ENCODE results near the gene GCN1.

DNA sequence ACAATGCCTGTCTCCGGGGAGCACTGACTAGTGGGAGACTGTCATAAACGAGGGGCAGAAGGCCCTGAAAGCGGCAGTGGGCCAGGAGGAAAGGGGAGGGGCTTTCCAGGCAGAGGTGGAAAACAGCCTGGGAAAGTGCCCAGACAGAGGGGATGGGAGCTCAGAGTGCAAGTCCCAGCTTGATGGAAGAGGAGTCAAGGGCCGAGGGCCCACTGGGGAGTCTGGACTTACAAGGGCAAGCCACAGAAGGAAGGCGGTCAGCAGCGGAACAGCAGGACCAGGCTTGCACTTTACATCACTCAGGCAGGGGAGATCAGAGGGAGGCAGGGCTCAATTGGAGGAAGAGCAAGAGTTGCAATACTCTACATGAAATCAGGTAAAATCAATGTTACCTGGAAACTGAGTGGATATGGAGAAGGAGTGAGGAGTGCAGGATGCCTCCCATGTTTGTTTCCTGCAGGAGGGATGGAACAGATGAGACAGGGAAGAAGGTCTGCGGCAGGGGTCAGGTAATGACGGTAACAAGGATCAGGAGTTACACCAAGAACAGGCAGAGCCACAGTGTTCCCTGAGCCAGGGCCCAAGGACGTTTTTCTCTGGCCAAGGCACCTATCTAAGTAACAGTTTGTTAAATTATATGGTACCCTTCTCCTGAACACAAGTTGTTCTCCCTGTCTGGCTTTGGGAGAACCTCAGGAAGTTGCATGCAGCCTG is 47.2 kb upstream of the GCN1 start:
- no peak for TF ChIP-seq EZH2 (IDR thresholded peaks at IDR 0.05)
- TF ChIP-seq POLR2AphosphoS5 (IDR thresholded peaks at IDR 0.05; ENCODE audit: borderline replicate concordance, low read depth, low read length) = no peak
- TF ChIP-seq FOXP2 (optimal IDR thresholded peaks at IDR 0.05; ENCODE audit: control extremely low read depth, extremely low read length, insufficient read depth) = no peak

Measured in SK-N-MC (cell line).